Right lobe of liver (tissue), 6 donors: ENCODE results near the gene CAMKK2. TPM values are rescaled to one million over a fixed set of nuclear protein-coding genes. Genes with fewer than 3 reads are reported as not detected.
"Not testable (repeated sequence)": the region's sequence is repeated elsewhere in the genome, so short reads cannot be mapped to it uniquely, and the experiment has no call there.

ENCODE experiments used
- ATAC-seq, 4 donors: fragments of 200-7000 bp; cut with Tn5 transposase; one replicate each; pipeline ENCODE4 v1.9.1; 2020; ENCODE audit warnings: mild to moderate bottlenecking in 4 of 4, moderate library complexity in 4 of 4
- DNase-seq, 3 donors: peaks; one replicate each; pipeline ENCODE4 v3.0.0-alpha.2; 2020
- H3K27ac ChIP-seq, 3 donors: fragments of 200-600 bp; one replicate each; pipeline ENCODE4 v1.8.0; 2022
- H3K27me3 ChIP-seq, 2 donors: fragments of 200-600 bp; one replicate each; pipeline ENCODE4 v1.8.0; 2022
- H3K36me3 ChIP-seq, 4 donors: fragments of 200-600 bp; sonication (generic) in 1 of 4; one replicate each; pipeline versions ENCODE4 v1.5.1 to v1.8.0; 2017 to 2022; ENCODE audit warnings: control low read depth in 1 of 4
- H3K4me1 ChIP-seq, 4 donors: fragments of 200-600 bp; sonication (generic) in 1 of 4; one replicate each; pipeline versions ENCODE4 v1.5.1 to v1.8.0; 2017 to 2022; ENCODE audit warnings: control low read depth in 1 of 4
- H3K4me3 ChIP-seq, 3 donors: fragments of 200-600 bp; one replicate each; pipeline ENCODE4 v1.8.0; 2022
- H3K9me3 ChIP-seq, 4 donors: fragments of 200-600 bp; sonication (generic) in 1 of 4; one replicate each; pipeline versions ENCODE4 v1.5.1 to v1.8.0; 2017 to 2022; ENCODE audit warnings: control low read depth in 1 of 4
- CTCF ChIP-seq, 4 donors: fragments of 200-600 bp in 3 of 4; fragments of 450-650 bp in 1 of 4; IDR thresholded peaks; one replicate each; pipeline versions ENCODE4 v1.5.1 to v1.8.0; 2016 to 2022; ENCODE audit warnings: antibody characterized with exemption in 4 of 4, mild to moderate bottlenecking in 2 of 4
- POLR2A ChIP-seq: fragments of 450-650 bp; IDR thresholded peaks from one replicate; pipeline ENCODE4 v1.6.1; 2017; ENCODE audit warnings: antibody characterized with exemption, mild to moderate bottlenecking
- WGBS: methylation state at CpG from one replicate; pipeline ENCODE4 v1.1.6; 2018; ENCODE audit warnings: low coverage, low lambda C conversion rate; ENCODE audit not compliant: insufficient coverage; ENCODE audit errors: missing lambda C conversion rate; 5-methylcytosine and 5-hydroxymethylcytosine counted together
- intact Hi-C, 2 donors: fragments of 100-400 bp; cut with DNase I; formaldehyde crosslinking; loops; one replicate each; pipeline versions ENCODE4 v1.11.2 to v1.14.1; 2022
- total RNA-seq, 6 experiments: library from RNA; depleted of rRNA in 2 of 6; stranded (reverse); fragments of >200 nt in 2 of 6; fragmentation: NEBNext Ultra II Directional in 3 of 6; extraction: Animal tissue kit (Norgen Biotek cat#: 25700) in 3 of 6; gene quantifications; one replicate each; pipeline versions ENCODE4 v1.1.0 to v1.2.4, GENCODE V29; 2016 to 2023
- donor health status: DM: no; HTN: yes; CAD: no.
- donor health status: DM: no; HTN: no; CAD: no.
- donor health status: DM: no; HTN: no; CAD: no.
- donor health status: DM: no; HTN: yes; CAD: no.
- donor health status: DM: no; HTN: yes; CAD: no.

CAMKK2 gene
- total RNA-seq, 6 experiments from 2014 or later: 20.6 to 31.8 (median 24.1) TPM

- ATAC-seq: no peak
- 81% methylated on average over 8 of the region's 10 CpGs for WGBS
- Histone ChIP-seq H3K36me3 (peaks cover 0 to 6% (median 0%) of the 10 kb centered on the region in 4 donors), H3K27me3 (no peaks in the 10 kb centered on the region), H3K9me3 (no peaks in the 10 kb centered on the region), H3K4me1 (peaks cover 0 to 31% (median 13%) of the 10 kb centered on the region in 4 donors), H3K4me3 (no peak overlapping the region), H3K27ac (peak overlapping the region in 1 of 3 donors; percentile 33)
- intact Hi-C loops: no loop called here
- peak in 1 of 3 donors; percentile 14 for DNase-seq
- TF ChIP-seq CTCF (IDR thresholded peaks at IDR 0.05): no peak
- TF ChIP-seq POLR2A: no peak
These were observed 14.3 kb downstream of the CAMKK2 start for GRCh38 chr12:121282072-121282742.

- 97% methylated on average over 10 of the region's 14 CpGs for WGBS
- not testable (repeated sequence) for DNase-seq
These were observed 15.4 kb downstream of the CAMKK2 start for GRCh38 chr12:121281116-121281515.

DNA sequence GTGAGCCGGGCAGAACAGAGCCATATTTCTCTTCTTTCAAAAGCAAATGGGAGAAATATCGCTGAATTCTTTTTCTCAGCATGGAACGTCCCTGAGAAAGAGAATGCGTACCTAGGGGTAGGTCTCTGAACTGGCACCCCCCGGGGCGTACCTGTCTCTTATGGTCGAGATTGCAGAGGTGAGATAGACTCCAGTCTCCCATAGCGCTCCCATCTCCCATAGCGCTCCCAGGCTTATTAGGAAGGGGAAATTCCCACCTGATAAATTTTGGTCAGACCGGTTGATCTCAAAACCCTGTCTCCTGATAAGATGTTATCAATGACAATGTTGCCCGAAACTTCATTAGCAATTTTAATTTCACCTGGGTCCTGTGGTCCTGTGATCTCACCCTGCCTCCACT lies 16.0 kb downstream of the CAMKK2 start:
- H3K27ac ChIP-seq, intact Hi-C loops, H3K36me3 ChIP-seq, ATAC-seq, H3K27me3 ChIP-seq, H3K9me3 ChIP-seq, DNase-seq, H3K4me3 ChIP-seq: not testable (repeated sequence)
- 88% methylated on average over 6 of the region's 11 CpGs for WGBS
- peaks cover 0 to 31% (median 13%) of the 10 kb centered on the region in 4 donors for H3K4me1 ChIP-seq

More at GRCh38 chr12:121281116-121281515, 15.4 kb downstream of the CAMKK2 start:
- H3K4me3 ChIP-seq, H3K27me3 ChIP-seq, H3K36me3 ChIP-seq, ATAC-seq, intact Hi-C loops, H3K27ac ChIP-seq, H3K9me3 ChIP-seq: not testable (repeated sequence)
- H3K4me1 ChIP-seq: peaks cover 0 to 31% (median 13%) of the 10 kb centered on the region in 4 donors

GRCh38 chr12:121279507-121279915 lies 17.0 kb downstream of the CAMKK2 start:
- 49% methylated on average over 9 of the region's 10 CpGs for WGBS

GRCh38 chr12:121279071-121279375 lies 17.5 kb downstream of the CAMKK2 start:
- Histone ChIP-seq H3K36me3 (peaks cover 0 to 19% (median 2%) of the 10 kb centered on the region in 4 donors), H3K27ac (peak overlapping the region; percentile 4 to 43 (median 36)), H3K4me1 (peaks cover 0 to 21% (median 12%) of the 10 kb centered on the region in 4 donors), H3K4me3 (no peak overlapping the region), H3K27me3 (no peaks in the 10 kb centered on the region), H3K9me3 (no peaks in the 10 kb centered on the region)
- 65% methylated on average over 4 of the region's 13 CpGs for WGBS
- intact Hi-C loops: no loop called here
- peak; percentile 17 to 41 (median 30) for ATAC-seq
- DNase-seq: peak in 1 of 3 donors; percentile 39
- TF ChIP-seq CTCF (IDR thresholded peaks at IDR 0.05) (no peak), POLR2A (no peak)

More at GRCh38 chr12:121279507-121279915, 17.0 kb downstream of the CAMKK2 start:
- intact Hi-C loops: no loop called here
- no peak for TF ChIP-seq POLR2A
- TF ChIP-seq CTCF (IDR thresholded peaks at IDR 0.05): no peak
- peak in 2 of 3 donors; percentile 64 to 74 for DNase-seq
- Histone ChIP-seq H3K27ac (peak overlapping the region in 2 of 3 donors; percentile 36 to 43), H3K4me1 (peaks cover 0 to 26% (median 13%) of the 10 kb centered on the region in 4 donors), H3K36me3 (peaks cover 0 to 14% (median 0%) of the 10 kb centered on the region in 4 donors), H3K4me3 (no peak overlapping the region), H3K27me3 (no peaks in the 10 kb centered on the region), H3K9me3 (no peaks in the 10 kb centered on the region)
- peak; percentile 70 to 80 (median 71) for ATAC-seq
